Kidney (tissue), 14 donors: ENCODE measurements around the gene KIF4A. TPM values are rescaled to one million over a fixed set of nuclear protein-coding genes. Genes with fewer than 3 reads are reported as not detected.

Experiments used
- DNase-seq, 5 donors: peaks; one replicate each; pipeline ENCODE4 v3.0.0-alpha.2; 2013 to 2020
- FAIRE-seq: peaks from 2 replicates; lab custom pipeline; 2012; peaks lifted over from hg19 to GRCh38; lab: Jason Lieb, UNC
- H3K27ac ChIP-seq, 2 donors: one replicate each; pipeline ENCODE4 v1.7.0; 2013; ENCODE audit warnings: low read depth in 2 of 2, low read length in 2 of 2, inconsistent platforms in 1 of 2
- H3K27me3 ChIP-seq: one replicate; pipeline ENCODE4 v1.7.1; 2013; ENCODE audit warnings: low read length, inconsistent platforms; ENCODE audit not compliant: control insufficient read depth, insufficient read depth
- H3K36me3 ChIP-seq, 3 donors: one replicate each; pipeline versions ENCODE4 v1.7.0 to v1.7.1; 2013; ENCODE audit warnings: low read length in 3 of 3, control low read depth in 1 of 3, inconsistent platforms in 1 of 3; ENCODE audit not compliant: insufficient read depth in 3 of 3, control insufficient read depth in 2 of 3
- H3K4me1 ChIP-seq, 3 donors: one replicate each; pipeline versions ENCODE4 v1.7.0 to v1.7.1; 2013; ENCODE audit warnings: low read length in 3 of 3, inconsistent platforms in 1 of 3, low read depth in 1 of 3; ENCODE audit not compliant: control insufficient read depth in 2 of 3, insufficient read depth in 2 of 3
- H3K4me3 ChIP-seq, 3 donors: one replicate each; pipeline versions ENCODE4 v1.7.0 to v1.8.1; 2013; ENCODE audit warnings: low read length in 3 of 3, control low read depth in 1 of 3, inconsistent platforms in 1 of 3
- H3K9ac ChIP-seq, 3 donors: one replicate each; pipeline versions ENCODE4 v1.7.0 to v1.7.1; 2013; ENCODE audit warnings: low read length in 3 of 3, control low read depth in 1 of 3, inconsistent platforms in 1 of 3
- H3K9me3 ChIP-seq, 3 donors: one replicate each; pipeline versions ENCODE4 v1.7.0 to v1.7.1; 2013; ENCODE audit warnings: low read length in 3 of 3, control low read depth in 1 of 3, inconsistent platforms in 1 of 3; ENCODE audit not compliant: control insufficient read depth in 2 of 3, insufficient read depth in 1 of 3
- CTCF ChIP-seq: IDR thresholded peaks from 3 replicates; pipeline ENCODE4 v1.5.1; 2012; ENCODE audit warnings: mild to moderate bottlenecking, moderate library complexity, borderline replicate concordance; ENCODE audit not compliant: insufficient read depth; ENCODE audit errors: extremely low read depth
- intact Hi-C: fragments of 100-400 bp; cut with DNase I; formaldehyde crosslinking; loops from one replicate; pipeline ENCODE4 v1.11.1; 2022
- polyA plus RNA-seq: library from polyadenylated mRNA; stranded (reverse); fragments of 350-450 nt; fragmentation: Illumina TruSeq; extraction: RNeasy Lipid Tissue Mini Kit (QIAGEN cat#74804); gene quantifications from one replicate; pipeline ENCODE4 v1.2.3, GENCODE V29; 2014; ENCODE audit warnings: low read depth, low replicate concordance; ENCODE audit not compliant: insufficient read depth
- total RNA-seq: library from RNA; stranded (reverse); fragmentation: NEBNext Ultra II Directional; extraction: Animal tissue kit (Norgen Biotek cat#: 25700); gene quantifications from one replicate; pipeline ENCODE4 v1.2.1, GENCODE V29; 2021
- donor health status: control.
- donor health status: control.
- donor health status: control.
- donor health status: control.
- donor health status: control.
- donor health status: DM: yes; HTN: yes; CAD: no.
- donor health status: Normal renal cell carcinoma (clear cell type).

The KIF4A gene
- total and polyA plus RNA-seq, 2 donors from 2014 or later = 0.13 to 0.35 TPM

DNA sequence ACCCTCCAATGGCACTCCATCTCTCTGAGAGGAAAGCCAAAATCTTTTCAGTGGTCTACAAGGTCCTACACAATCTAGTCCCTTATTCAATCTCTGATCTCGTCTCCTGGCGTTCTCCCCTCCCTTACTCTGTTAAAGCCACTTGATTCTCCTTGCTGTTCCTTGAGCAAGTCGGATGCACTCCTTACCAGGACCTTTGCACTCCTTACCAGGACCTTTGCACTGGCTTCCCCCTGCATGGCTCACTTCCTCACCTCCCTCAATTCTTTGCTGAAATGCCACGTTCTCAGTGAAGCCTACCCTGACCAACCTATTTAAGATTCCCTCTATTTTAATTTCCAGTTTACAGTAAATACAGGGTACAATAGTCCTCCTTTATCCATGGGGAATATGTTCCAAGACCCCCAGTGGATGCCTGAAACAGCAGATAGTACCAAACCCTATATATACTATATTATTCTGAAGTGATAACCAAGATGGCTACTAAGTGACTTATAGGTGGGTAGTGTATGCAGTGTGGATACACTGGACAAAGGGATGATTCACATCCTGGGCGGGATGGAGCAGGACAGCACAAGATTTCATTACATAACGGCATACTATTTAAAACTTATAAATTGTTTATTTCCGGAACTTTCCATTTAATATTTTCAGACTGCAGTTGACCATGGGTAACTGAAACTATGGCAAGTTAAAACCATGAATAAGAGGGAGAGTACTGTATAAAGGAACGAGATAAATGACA is 148.2 kb downstream of the KIF4A start:
- no peak for FAIRE-seq
- H3K9ac ChIP-seq = no peak overlapping the region
- peaks cover 2% of the 10 kb centered on the region for H3K27me3 ChIP-seq

GRCh38 chrX:70439016-70439415 is 149.1 kb downstream of the KIF4A start:
- Histone ChIP-seq H3K4me3 (no peak overlapping the region), H3K9ac (no peak overlapping the region), H3K27ac (no peak overlapping the region), H3K4me1 (peaks cover 0 to 2% (median 0%) of the 10 kb centered on the region in 3 donors), H3K9me3 (no peaks in the 10 kb centered on the region), H3K36me3 (no peaks in the 10 kb centered on the region), H3K27me3 (peaks cover 2% of the 10 kb centered on the region)
- no peak for TF ChIP-seq CTCF
- DNase-seq = no peak
- FAIRE-seq = no peak
- intact Hi-C loops = no loop called here

More for the DNA sequence above, 148.2 kb downstream of the KIF4A start:
- no peaks in the 10 kb centered on the region for H3K36me3 ChIP-seq
- intact Hi-C loops = no loop called here
- H3K9me3 ChIP-seq = no peaks in the 10 kb centered on the region
- H3K4me1 ChIP-seq = peaks cover 0 to 2% (median 0%) of the 10 kb centered on the region in 3 donors
- H3K4me3 ChIP-seq = no peak overlapping the region
- no peak for TF ChIP-seq CTCF
- H3K27ac ChIP-seq = no peak overlapping the region
- no peak for DNase-seq

GRCh38 chrX:70442224-70442623 is 152.3 kb downstream of the KIF4A start:
- no peak for DNase-seq
- Histone ChIP-seq H3K27ac (no peak overlapping the region), H3K4me3 (no peak overlapping the region), H3K9ac (no peak overlapping the region), H3K36me3 (no peaks in the 10 kb centered on the region), H3K27me3 (peaks cover 2% of the 10 kb centered on the region), H3K4me1 (no peaks in the 10 kb centered on the region), H3K9me3 (no peaks in the 10 kb centered on the region)
- FAIRE-seq = no peak
- TF ChIP-seq CTCF = no peak
- intact Hi-C loops = no loop called here
